WERI-Rb-1 (cell line): ENCODE results near the gene CLEC4D.
A peak's percentile ranks its signal among the peaks of the same experiment; 100 is the strongest.
"Not testable (repeated sequence)": the region's sequence is repeated elsewhere in the genome, so short reads cannot be mapped to it uniquely, and the experiment has no call there.

Experiments used
- DNase-seq: peaks from one replicate; pipeline ENCODE4 v3.0.0-alpha.2; 2020
- H3K27ac ChIP-seq: fragments of 250-450 bp; sonication (Bioruptor Pico); 2 replicates; pipeline ENCODE4 v1.5.1; 2020; ENCODE audit warnings: mild to moderate bottlenecking, moderate library complexity
- H3K27me3 ChIP-seq: fragments of 250-450 bp; sonication (Bioruptor Pico); 2 replicates; pipeline ENCODE4 v1.5.1; 2021; ENCODE audit warnings: mild to moderate bottlenecking, low read depth, moderate library complexity; ENCODE audit not compliant: insufficient read depth, severe bottlenecking
- H3K36me3 ChIP-seq: fragments of 250-450 bp; sonication (Bioruptor Pico); 2 replicates; pipeline ENCODE4 v1.5.1; 2020; ENCODE audit warnings: mild to moderate bottlenecking, moderate library complexity
- H3K4me3 ChIP-seq: 2 replicates; pipeline ENCODE4 v1.5.1; 2011; ENCODE audit warnings: low read depth, mild to moderate bottlenecking, control low read depth, low read length
- H3K9me3 ChIP-seq: fragments of 250-450 bp; sonication (Bioruptor Pico); 2 replicates; pipeline ENCODE4 v1.5.1; 2021; ENCODE audit warnings: mild to moderate bottlenecking, moderate library complexity; ENCODE audit not compliant: severe bottlenecking
- CTCF ChIP-seq: IDR thresholded peaks from 2 replicates; pipeline ENCODE4 v1.5.1; 2011; ENCODE audit warnings: low read depth, mild to moderate bottlenecking, control low read depth, inconsistent platforms, low read length

The CLEC4D gene

GRCh38 chr12:8482571-8483061 lies 30.7 kb upstream of the CLEC4D start:
- Histone ChIP-seq H3K27me3 (no peaks in the 10 kb centered on the region), H3K4me3 (no peak overlapping the region), H3K9me3 (no peaks in the 10 kb centered on the region), H3K36me3 (no peaks in the 10 kb centered on the region), H3K27ac (no peak overlapping the region)
- TF ChIP-seq CTCF: no peak
- DNase-seq: no peak

- no peak for DNase-seq
- no peaks in the 10 kb centered on the region for H3K36me3 ChIP-seq
- H3K27me3 ChIP-seq: no peaks in the 10 kb centered on the region
- no peaks in the 10 kb centered on the region for H3K9me3 ChIP-seq
- H3K27ac ChIP-seq: no peak overlapping the region
- H3K4me3 ChIP-seq: no peak overlapping the region
- no peak for TF ChIP-seq CTCF
Observed at GRCh38 chr12:8483079-8483478, 30.2 kb upstream of the CLEC4D start.

GRCh38 chr12:8491646-8492530 lies 21.4 kb upstream of the CLEC4D start:
- no peaks in the 10 kb centered on the region for H3K9me3 ChIP-seq
- H3K4me3 ChIP-seq: no peak overlapping the region
- H3K36me3 ChIP-seq: no peaks in the 10 kb centered on the region
- no peak for DNase-seq
- H3K27me3 ChIP-seq: no peaks in the 10 kb centered on the region
- no peak for TF ChIP-seq CTCF
- no peak overlapping the region for H3K27ac ChIP-seq

GRCh38 chr12:8493084-8493483 lies 20.2 kb upstream of the CLEC4D start:
- no peak for DNase-seq
- no peak overlapping the region for H3K27ac ChIP-seq
- H3K27me3 ChIP-seq: no peaks in the 10 kb centered on the region
- no peaks in the 10 kb centered on the region for H3K36me3 ChIP-seq
- H3K9me3 ChIP-seq: no peaks in the 10 kb centered on the region
- H3K4me3 ChIP-seq: no peak overlapping the region
- no peak for TF ChIP-seq CTCF

GRCh38 chr12:8495671-8496070 lies 17.6 kb upstream of the CLEC4D start:
- H3K9me3 ChIP-seq, H3K27me3 ChIP-seq, H3K27ac ChIP-seq, DNase-seq, H3K36me3 ChIP-seq, H3K4me3 ChIP-seq: not testable (repeated sequence)

- not testable (repeated sequence) for H3K9me3 ChIP-seq, DNase-seq, H3K36me3 ChIP-seq, H3K27me3 ChIP-seq, H3K4me3 ChIP-seq, H3K27ac ChIP-seq
Observed at GRCh38 chr12:8496074-8496473, 17.2 kb upstream of the CLEC4D start.

GRCh38 chr12:8499616-8500015 lies 13.7 kb upstream of the CLEC4D start:
- no peak overlapping the region for H3K27ac ChIP-seq
- no peak overlapping the region for H3K4me3 ChIP-seq
- no peaks in the 10 kb centered on the region for H3K36me3 ChIP-seq
- H3K27me3 ChIP-seq: no peaks in the 10 kb centered on the region
- peak; percentile 32 for TF ChIP-seq CTCF
- H3K9me3 ChIP-seq: no peaks in the 10 kb centered on the region
- DNase-seq: no peak
